HepG2 (cell line): ENCODE data around the gene PCSK6. TPM values are rescaled to one million over a fixed set of nuclear protein-coding genes. Genes with fewer than 3 reads are reported as not detected.

Experiments
- ATAC-seq: fragments of 200-7000 bp; cut with Tn5 transposase; 3 replicates; pipeline ENCODE4 v1.9.1; 2020; ENCODE audit warnings: mild to moderate bottlenecking, moderate library complexity
- BruUV-seq: library from RNA; stranded (reverse); fragments of 400-500 nt; replicated peaks from 2 replicates; lab custom pipeline; 2021; lab: Mats Ljungman, UMichigan
- CTCF ChIA-PET: fragments of 300-600 bp; formaldehyde crosslinking; extraction: SDS; loops from one replicate; lab custom pipeline; 2021; ENCODE audit warnings: low total read pairs, inconsistent platforms, low intra/inter-chr PET ratio; lab: Yijun Ruan, JAX
- POLR2A ChIA-PET: fragments of 350-600 bp; sonication (Branson Sonifier 250); formaldehyde crosslinking; loops from one replicate; lab custom pipeline; 2020; ENCODE audit warnings: antibody characterized with exemption, inconsistent platforms; lab: Yijun Ruan, JAX
- DNase-seq: peaks from one replicate; pipeline ENCODE4 v3.0.0-alpha.2; 2015; ENCODE audit warnings: low spot score
- FAIRE-seq: peaks from 3 replicates; lab custom pipeline; 2011; peaks lifted over from hg19 to GRCh38; lab: Jason Lieb, UNC
- H2AFZ ChIP-seq: one replicate; pipeline ENCODE4 v1.6.1; 2011; ENCODE audit warnings: low read length, inconsistent platforms
- H3K27ac ChIP-seq: fragments of 300-600 bp; 3 replicates; pipeline ENCODE4 v1.8.0; 2011; ENCODE audit warnings: mixed run types, mild to moderate bottlenecking, mixed read lengths, low read length, inconsistent platforms; ENCODE audit not compliant: insufficient read depth; ENCODE audit errors: extremely low read length
- H3K27me3 ChIP-seq, 2 experiments: fragments of 200-600 bp in 1 of 2; 2 replicates in 1 of 2; 3 replicates in 1 of 2; pipeline versions ENCODE4 v1.6.0 to v1.8.0; 2011; ENCODE audit warnings: low read length in 2 of 2, mild to moderate bottlenecking in 2 of 2, moderate library complexity in 2 of 2, inconsistent platforms in 1 of 2; ENCODE audit not compliant: insufficient read depth in 2 of 2, control insufficient read depth in 1 of 2
- H3K36me3 ChIP-seq, 2 experiments: fragments of 200-600 bp in 1 of 2; replicated peaks in 1 of 2; 2 replicates in 1 of 2; 3 replicates in 1 of 2; pipeline versions ENCODE4 v1.5.1 to v1.8.0; 2011; ENCODE audit warnings: low read length in 2 of 2, inconsistent platforms in 1 of 2; ENCODE audit not compliant: insufficient read depth in 2 of 2, control insufficient read depth in 1 of 2
- H3K4me1 ChIP-seq: 2 replicates; pipeline ENCODE4 v1.5.1; 2012; ENCODE audit warnings: low read length, inconsistent platforms; ENCODE audit not compliant: insufficient read depth
- H3K4me2 ChIP-seq: 2 replicates; pipeline ENCODE4 v1.6.0; 2011; ENCODE audit warnings: low read depth, low read length, inconsistent platforms
- H3K4me3 ChIP-seq, 3 experiments: fragments of 200-600 bp in 1 of 3; sonication (generic), shearing (Covaris generic) in 1 of 3; replicated peaks in 1 of 3; 2 replicates each; pipeline ENCODE4 v1.5.1; 2011 to 2016; ENCODE audit warnings: low read length in 3 of 3, inconsistent platforms in 2 of 3, low read depth in 2 of 3, mild to moderate bottlenecking in 2 of 3, control low read depth in 1 of 3, mixed read lengths in 1 of 3; ENCODE audit not compliant: insufficient read depth in 1 of 3
- H3K79me2 ChIP-seq: one replicate; pipeline ENCODE4 v1.6.1; 2011; ENCODE audit warnings: low read length, inconsistent platforms; ENCODE audit not compliant: insufficient read depth
- H3K9ac ChIP-seq: 2 replicates; pipeline ENCODE4 v1.6.0; 2011; ENCODE audit warnings: mild to moderate bottlenecking, low read depth, low read length, inconsistent platforms; ENCODE audit not compliant: insufficient read depth
- H3K9me3 ChIP-seq: 2 replicates; pipeline ENCODE4 v1.5.1; 2012; ENCODE audit warnings: mild to moderate bottlenecking, low read length
- H4K20me1 ChIP-seq: 2 replicates; pipeline ENCODE4 v1.6.0; 2011; ENCODE audit warnings: inconsistent platforms, mild to moderate bottlenecking, low read length, moderate library complexity; ENCODE audit not compliant: insufficient read depth
- GFI1 ChIP-seq: sonication (generic); formaldehyde crosslinking; IDR thresholded peaks from 2 replicates; pipeline ENCODE4 v1.5.0; 2020; ENCODE audit warnings: missing genetic modification reagents, mild to moderate bottlenecking, borderline replicate concordance
- ISX ChIP-seq: sonication (generic); formaldehyde crosslinking; conservative IDR thresholded peaks from 2 replicates; pipeline ENCODE4 v1.5.0; 2020; ENCODE audit warnings: missing genetic modification reagents
- MAZ ChIP-seq, 2 experiments: sonication (generic) in 1 of 2; formaldehyde crosslinking in 1 of 2; IDR thresholded peaks; 2 replicates each; pipeline versions ENCODE4 v1.5.0 to v1.6.1; 2012 to 2020; ENCODE audit warnings: low read depth in 2 of 2, mild to moderate bottlenecking in 2 of 2, borderline replicate concordance in 1 of 2, improper control_type of control experiment in 1 of 2, low read length in 1 of 2, missing genetic modification reagents in 1 of 2, moderate library complexity in 1 of 2
- PHF8 ChIP-seq: sonication (generic); formaldehyde crosslinking; IDR thresholded peaks from 2 replicates; pipeline ENCODE4 v1.5.0; 2020; ENCODE audit warnings: missing genetic modification reagents
- RFX1 ChIP-seq: fragments of 450-650 bp; IDR thresholded peaks from 2 replicates; pipeline ENCODE4 v1.6.1; 2017
- SKIL ChIP-seq: sonication (generic); formaldehyde crosslinking; IDR thresholded peaks from 2 replicates; pipeline ENCODE4 v1.8.0; 2022; ENCODE audit warnings: missing genetic modification reagents, mild to moderate bottlenecking, moderate library complexity, borderline replicate concordance
- TARDBP ChIP-seq: sonication (generic); formaldehyde crosslinking; IDR thresholded peaks from 2 replicates; pipeline ENCODE4 v1.8.0; 2022; ENCODE audit warnings: mild to moderate bottlenecking, missing genetic modification reagents
- TBL1XR1 ChIP-seq: fragments of 150-350 bp; IDR thresholded peaks from 2 replicates; pipeline ENCODE4 v1.6.1; 2014; ENCODE audit warnings: borderline replicate concordance, low read length; ENCODE audit not compliant: partially characterized antibody
- ZFY ChIP-seq: sonication (generic); formaldehyde crosslinking; IDR thresholded peaks from 2 replicates; pipeline ENCODE4 v1.4.0; 2020; ENCODE audit warnings: missing genetic modification reagents
- ZNF121 ChIP-seq: sonication (generic); formaldehyde crosslinking; IDR thresholded peaks from 2 replicates; pipeline ENCODE4 v1.5.0; 2020; ENCODE audit warnings: mild to moderate bottlenecking, missing genetic modification reagents
- ZNF225 ChIP-seq: sonication (generic); formaldehyde crosslinking; IDR thresholded peaks from 2 replicates; pipeline ENCODE4 v1.4.0; 2020; ENCODE audit warnings: mild to moderate bottlenecking, missing genetic modification reagents
- ZNF263 ChIP-seq: sonication (generic); formaldehyde crosslinking; IDR thresholded peaks from 2 replicates; pipeline ENCODE4 v1.4.0; 2020; ENCODE audit warnings: missing genetic modification reagents
- ZNF510 ChIP-seq: sonication (generic); formaldehyde crosslinking; IDR thresholded peaks from 2 replicates; pipeline ENCODE4 v1.4.0; 2020; ENCODE audit warnings: low read depth, mild to moderate bottlenecking, missing genetic modification reagents
- ZNF614 ChIP-seq: IDR thresholded peaks from 2 replicates; pipeline ENCODE4 v1.6.1; 2018; ENCODE audit warnings: missing biosample characterization, missing genetic modification reagents, inconsistent platforms, borderline replicate concordance
- ZSCAN25 ChIP-seq: sonication (generic); formaldehyde crosslinking; IDR thresholded peaks from 2 replicates; pipeline ENCODE4 v1.8.0; 2022; ENCODE audit warnings: mild to moderate bottlenecking, missing genetic modification reagents
- WGBS: methylation state at CpG from one replicate; pipeline ENCODE4 v1.1.6; 2017; ENCODE audit warnings: low lambda C conversion rate; 5-methylcytosine and 5-hydroxymethylcytosine counted together
- in situ Hi-C: cut with HindIII; loops from 2 replicates; pipeline ENCODE4 v1.10.0; 2017; ENCODE audit warnings: low pct_unique_long_range_greater_than_20kb; ENCODE audit not compliant: extremely low pct_ligation_motif_present
- intact Hi-C: fragments of 100-400 bp; cut with micrococcal nuclease; formaldehyde crosslinking; loops from one replicate; pipeline ENCODE4 v1.10.0; 2022; ENCODE audit not compliant: unreplicated experiment
- polyA plus RNA-seq, 8 experiments: library from polyadenylated mRNA; depleted of rRNA in 3 of 8; stranded (reverse) in 7 of 8; unstranded in 1 of 8; fragments of >200 nt; fragmentation: Illumina TruSeq in 4 of 8; extraction: Trizol in 4 of 8; gene quantifications; 2 replicates each; pipeline versions ENCODE4 v1.2.1 to v1.2.3, GENCODE V29; 2011 to 2016; ENCODE audit warnings: low read depth in 4 of 8, missing spikeins in 1 of 8, mixed read lengths in 1 of 8; ENCODE audit not compliant: insufficient read depth in 1 of 8
- total RNA-seq, 5 experiments: library from RNA; depleted of rRNA; stranded (reverse); fragments of >200 nt; fragmentation: Illumina TruSeq; extraction: Trizol; gene quantifications; 2 replicates each; pipeline ENCODE4 v1.2.3, GENCODE V29; 2016; ENCODE audit warnings: low read depth in 1 of 5

PCSK6 gene
- total and polyA plus RNA-seq, 2 of the 13 experiments (the other 11 are each of a cell fraction or from before 2014, with no cell fraction given) = 56.5 to 155 TPM

GRCh38 chr15:101501703-101502373 lies 12.3 kb upstream of the PCSK6 start:
- intact Hi-C loops = loop anchor here (1.0 to 5.0 kb wide), 3 partner anchors 63 to 202 kb away; no protein-coding TSS in a partner anchor
- no peaks in the 10 kb centered on the region; a peak in 1 of 5 replicates for H3K27me3 ChIP-seq
- peak; percentile 66 for DNase-seq
- no peaks in the 10 kb centered on the region for H4K20me1 ChIP-seq
- WGBS = 4% methylated on average over 5 of the region's 23 CpGs
- H3K4me3 ChIP-seq = peak overlapping the region; percentile 53 to 73 (median 62)
- POLR2A ChIA-PET = interaction anchor here (1.0 to 3.6 kb wide), 6 partner anchors 9 to 115 kb away, joined by 3 to 33 read pairs (median 5); partner anchors contain the start of gene PCSK6
- in situ Hi-C loops = no loop called here
- FAIRE-seq = peak; percentile 54
- H3K9ac ChIP-seq = peak overlapping the region; percentile 59
- H3K27ac ChIP-seq = no peak overlapping the region
- BruUV-seq = no TSS peak
- H3K9me3 ChIP-seq = no peaks in the 10 kb centered on the region
- CTCF ChIA-PET = interaction anchor here (1.2 to 2.7 kb wide), 3 partner anchors 62 to 201 kb away, joined by 4 to 9 read pairs (median 4); no protein-coding TSS in a partner anchor
- peak overlapping the region; percentile 94 for H3K4me2 ChIP-seq
- peaks cover 71% of the 10 kb centered on the region for H3K4me1 ChIP-seq
- H3K79me2 ChIP-seq = peaks cover 3% of the 10 kb centered on the region
- peak overlapping the region; percentile 49 for H2AFZ ChIP-seq
- no peaks in the 10 kb centered on the region for H3K36me3 ChIP-seq
- peak; percentile 88 for ATAC-seq
- peak; percentile 40; the same call in 1 of the 2 replicates for TF ChIP-seq MAZ (IDR thresholded peaks at IDR 0.05; ENCODE audit: borderline replicate concordance, low read depth, low read length)
- no peak for TF ChIP-seq MAZ (CRISPR knock-in tag; IDR thresholded peaks at IDR 0.05; ENCODE audit: low read depth)
- no peak; the same call in 1 of the 2 replicates for TF ChIP-seq ZSCAN25 (CRISPR knock-in tag)
- no peak; the same call in 1 of the 2 replicates for TF ChIP-seq TARDBP
- no peak; the same call in 1 of the 2 replicates for TF ChIP-seq PHF8 (CRISPR knock-in tag)
- no peak for TF ChIP-seq ZNF225 (CRISPR knock-in tag)
- TF ChIP-seq ZNF121 (CRISPR knock-in tag) = no peak
- TF ChIP-seq SKIL (CRISPR knock-in tag) = no peak
- no peak for TF ChIP-seq GFI1 (CRISPR knock-in tag)
- no peak for TF ChIP-seq RFX1
- peak; percentile 69 for TF ChIP-seq ZNF263
- TF ChIP-seq ZNF510 = no peak
- TF ChIP-seq ISX (CRISPR knock-in tag) = no peak
- no peak for TF ChIP-seq TBL1XR1
- TF ChIP-seq ZNF614 (CRISPR knock-in tag) = no peak
- TF ChIP-seq ZFY (CRISPR knock-in tag) = no peak; the same call in 1 of the 2 replicates
